ENCODE data around the gene PCDHGA2. TPM values are rescaled to one million over a fixed set of nuclear protein-coding genes. Genes with fewer than 3 reads are reported as not detected.
A peak's percentile ranks its signal among the peaks of the same experiment; 100 is the strongest.
"Not testable (repeated sequence)": the region's sequence is repeated elsewhere in the genome, so short reads cannot be mapped to it uniquely, and the experiment has no call there.

The PCDHGA2 gene
- total RNA-seq, 3 donors from 2014 or later, result 4.6 to 8.6 (median 6.2) TPM

- Histone ChIP-seq H3K4me1 (no peaks in the 10 kb centered on the region), H3K36me3 (no peaks in the 10 kb centered on the region), H3K27me3 (no peaks in the 10 kb centered on the region), H3K4me3 (peak overlapping the region; percentile 8 to 51 (median 35)), H3K27ac (no peak overlapping the region), H3K9me3 (peaks cover 41 to 80% of the 10 kb centered on the region in 2 donors)
- TF ChIP-seq CTCF (IDR thresholded peaks at IDR 0.05) (no peak), POLR2AphosphoS5 (IDR thresholded peaks at IDR 0.05) (no peak), POLR2A (IDR thresholded peaks at IDR 0.05) (no peak)
- peak in 1 of 2 donors; percentile 75 for DNase-seq (ENCODE audit: low spot score in 2 of 2)
- intact Hi-C loops (cut with DNase I; ENCODE audit: low total_unique reads), result no loop called here
Observed at GRCh38 chr5:141326088-141326854, 12.3 kb upstream of the PCDHGA2 start.

GRCh38 chr5:141328231-141328630 is 10.3 kb upstream of the PCDHGA2 start:
- Histone ChIP-seq H3K4me3 (no peak overlapping the region), H3K27me3 (no peaks in the 10 kb centered on the region), H3K36me3 (no peaks in the 10 kb centered on the region), H3K27ac (no peak overlapping the region), H3K9me3 (peaks cover 57 to 88% of the 10 kb centered on the region in 2 donors), H3K4me1 (no peaks in the 10 kb centered on the region)
- intact Hi-C loops (cut with DNase I; ENCODE audit: low total_unique reads), result no loop called here
- DNase-seq (ENCODE audit: low spot score in 2 of 2), result no peak
- TF ChIP-seq POLR2A (IDR thresholded peaks at IDR 0.05), result no peak

- H3K36me3 ChIP-seq, result no peaks in the 10 kb centered on the region
- TF ChIP-seq CTCF (IDR thresholded peaks at IDR 0.05) (no peak), POLR2AphosphoS5 (IDR thresholded peaks at IDR 0.05) (no peak), POLR2A (IDR thresholded peaks at IDR 0.05) (no peak)
- H3K9me3 ChIP-seq, result peaks cover 59 to 93% of the 10 kb centered on the region in 2 donors
- no peak within 1 kb of the TSS for H3K27ac ChIP-seq
- DNase-seq (ENCODE audit: low spot score in 2 of 2), result no peak
- H3K4me3 ChIP-seq, result peak within 1 kb of the TSS in 1 of 3 donors; percentile 13
- intact Hi-C loops (cut with DNase I; ENCODE audit: low total_unique reads), result no loop called here
- no peaks in the 10 kb centered on the region for H3K4me1 ChIP-seq
- H3K27me3 ChIP-seq, result no peaks in the 10 kb centered on the region
Observed at GRCh38 chr5:141330299-141331080, 8.1 kb upstream of the PCDHGA2 start, which contains the start of gene PCDHGA1. PCDHGA1 (plus strand) TSS chr5:141330514.

GRCh38 chr5:141332571-141332970 is 6.0 kb upstream of the PCDHGA2 start:
- intact Hi-C loops (cut with DNase I; ENCODE audit: low total_unique reads); H3K4me1 ChIP-seq; H3K36me3 ChIP-seq; H3K27me3 ChIP-seq; H3K4me3 ChIP-seq; DNase-seq (ENCODE audit: low spot score in 2 of 2); H3K27ac ChIP-seq: not testable (repeated sequence)
- peaks cover 45 to 85% of the 10 kb centered on the region in 2 donors for H3K9me3 ChIP-seq

- Histone ChIP-seq H3K4me3 (peak overlapping the region in 1 of 3 donors; percentile 12), H3K9me3 (peaks cover 67 to 89% of the 10 kb centered on the region in 2 donors)
- intact Hi-C loops (cut with DNase I; ENCODE audit: low total_unique reads); H3K4me1 ChIP-seq; H3K27me3 ChIP-seq; DNase-seq (ENCODE audit: low spot score in 2 of 2); H3K36me3 ChIP-seq; H3K27ac ChIP-seq: not testable (repeated sequence)
Observed at GRCh38 chr5:141340781-141341354, 2.3 kb downstream of the PCDHGA2 start.

- H3K27me3 ChIP-seq, result no peaks in the 10 kb centered on the region
- no peak overlapping the region for H3K4me3 ChIP-seq
- TF ChIP-seq CTCF (IDR thresholded peaks at IDR 0.05) (no peak), POLR2A (IDR thresholded peaks at IDR 0.05) (no peak), POLR2AphosphoS5 (IDR thresholded peaks at IDR 0.05) (no peak)
- no peak overlapping the region for H3K27ac ChIP-seq
- H3K4me1 ChIP-seq, result no peaks in the 10 kb centered on the region
- no peaks in the 10 kb centered on the region for H3K36me3 ChIP-seq
- no peak for DNase-seq (ENCODE audit: low spot score in 2 of 2)
- peaks cover 85 to 98% of the 10 kb centered on the region in 2 donors for H3K9me3 ChIP-seq
- intact Hi-C loops (cut with DNase I; ENCODE audit: low total_unique reads), result no loop called here
Observed at GRCh38 chr5:141342773-141343172, 4.2 kb downstream of the PCDHGA2 start.

All from breast epithelium (tissue), 4 donors.